Activated CD8-positive, alpha-beta memory T cell treated with anti-CD3 and anti-CD28 coated beads, Interleukin-2, amount 10 ng/mL, durations not matched to agents 7 days and 5 days (primary cell): Measurements from ENCODE around the gene HJV. TPM values are rescaled to one million over a fixed set of nuclear protein-coding genes. Genes with fewer than 3 reads are reported as not detected.
A peak's percentile ranks its signal among the peaks of the same experiment; 100 is the strongest.

Experiments used
- ATAC-seq: fragments of 150-1000 bp; cut with Tn5 transposase; one replicate; pipeline ENCODE4 v1.10.0; 2021; ENCODE audit warnings: moderate library complexity
- CTCF ChIA-PET: fragments of 350-600 bp; sonication (Branson Sonifier 250); formaldehyde crosslinking; loops from one replicate; lab custom pipeline; 2021; ENCODE audit warnings: antibody characterized with exemption; lab: Charles Lee
- DNase-seq: peaks from one replicate; pipeline ENCODE4 v3.0.0-alpha.2; 2020
- H3K27ac Mint-ChIP-seq: one replicate; pipeline ENCODE4 v1.8.0; 2021; ENCODE audit warnings: mild to moderate bottlenecking, mixed read lengths
- H3K27me3 Mint-ChIP-seq: one replicate; pipeline ENCODE4 v1.8.0; 2021; ENCODE audit warnings: mixed read lengths
- H3K36me3 Mint-ChIP-seq: one replicate; pipeline ENCODE4 v1.8.0; 2021; ENCODE audit warnings: mild to moderate bottlenecking, mixed read lengths
- H3K4me1 Mint-ChIP-seq: one replicate; pipeline ENCODE4 v1.8.0; 2021; ENCODE audit warnings: mixed read lengths
- H3K4me3 Mint-ChIP-seq: one replicate; pipeline ENCODE4 v1.8.0; 2021; ENCODE audit warnings: mild to moderate bottlenecking, moderate library complexity, mixed read lengths
- H3K9me3 Mint-ChIP-seq: one replicate; pipeline ENCODE4 v1.8.0; 2022; ENCODE audit warnings: low read depth, mixed read lengths
- total RNA-seq, 2 experiments: library from RNA; stranded (reverse); gene quantifications; one replicate each; pipeline ENCODE4 v1.2.3, GENCODE V29; 2021

Gene HJV
- total RNA-seq, 2 experiments from 2014 or later: not detected

DNA sequence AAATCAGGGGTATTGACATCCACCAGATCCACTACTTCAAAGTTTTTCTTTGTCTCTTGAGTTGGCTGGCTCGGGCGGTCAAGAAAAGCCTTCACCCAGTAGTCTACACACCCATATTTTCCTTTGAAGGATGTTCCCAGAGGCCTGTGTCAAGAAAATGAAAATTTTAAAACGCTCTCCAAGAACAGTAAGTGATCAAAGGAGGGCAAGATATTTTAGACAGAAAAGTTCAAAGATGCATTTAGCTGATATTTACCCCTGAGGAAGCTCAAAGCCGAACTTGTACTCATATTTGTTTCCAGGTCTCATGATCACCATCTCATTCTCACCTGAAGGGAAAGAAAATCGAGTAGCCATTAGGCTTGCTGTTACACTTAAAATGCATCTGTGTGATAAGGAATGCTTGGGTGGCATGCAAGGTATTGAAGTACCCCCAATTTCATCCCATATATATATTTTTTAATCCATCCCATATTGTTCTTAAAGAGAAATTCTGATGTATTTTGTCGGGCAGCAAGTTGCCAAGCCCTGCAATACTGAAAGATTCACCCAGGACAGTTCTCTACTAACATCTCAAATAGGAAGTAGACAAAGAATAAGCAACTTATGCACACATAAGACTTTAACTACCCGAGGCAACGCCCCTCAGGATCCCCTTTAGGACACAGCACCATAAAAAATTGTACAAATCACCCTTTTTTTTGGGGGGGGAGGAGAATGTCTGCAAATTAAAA lies 26.2 kb downstream of the HJV start:
- peak overlapping the region; percentile 94 for H3K27ac Mint-ChIP-seq

DNA sequence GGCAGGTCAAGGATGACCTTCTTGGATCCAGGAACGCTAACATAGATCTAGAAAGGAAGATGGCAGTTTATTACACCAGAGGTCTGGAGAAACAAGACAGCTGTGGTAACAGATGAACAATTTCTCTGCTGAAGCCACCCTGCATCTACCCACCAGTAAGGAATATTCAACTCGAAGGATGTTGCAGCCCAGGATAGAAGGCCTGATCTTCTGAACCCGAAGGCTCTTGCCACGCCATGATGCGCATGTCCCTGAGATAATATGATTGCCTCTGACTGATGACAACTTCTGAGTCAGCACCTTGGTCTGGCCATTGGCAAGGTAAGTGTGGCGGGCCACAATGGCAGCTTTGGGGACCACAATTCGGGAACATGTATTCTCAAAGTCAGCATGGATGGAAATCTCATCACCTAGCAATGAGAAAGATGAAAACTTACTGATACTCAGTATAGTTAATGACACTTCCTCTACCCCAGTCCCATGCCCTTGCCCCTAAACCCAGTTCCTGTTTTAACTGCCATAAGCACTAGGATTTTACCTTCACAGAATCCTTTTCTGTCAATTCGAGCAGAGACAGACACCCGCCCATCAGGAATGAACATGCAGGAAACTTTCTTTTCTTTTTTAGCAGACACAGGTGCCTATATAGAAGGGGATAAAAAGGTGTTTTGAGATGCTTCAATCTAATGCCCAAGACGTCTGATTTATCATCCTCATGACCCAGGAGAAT lies 27.0 kb downstream of the HJV start:
- Mint-ChIP-seq H3K4me3 (peak overlapping the region; percentile 99), H3K9me3 (no peaks in the 10 kb centered on the region), H3K4me1 (peaks cover 57% of the 10 kb centered on the region), H3K27me3 (no peaks in the 10 kb centered on the region), H3K36me3 (peaks cover 44% of the 10 kb centered on the region), H3K27ac (peak overlapping the region; percentile 94)
- DNase-seq (peak; percentile 76), ATAC-seq (no peak)
- CTCF ChIA-PET: interaction anchor here (2.1 to 13.2 kb wide), 2 partner anchors 8 to 15 kb away, joined by 5 to 160 read pairs; no protein-coding TSS in a partner anchor

More for the DNA sequence above, 26.2 kb downstream of the HJV start:
- ATAC-seq (no peak), DNase-seq (no peak)
- Mint-ChIP-seq H3K4me3 (peak overlapping the region; percentile 99), H3K4me1 (peaks cover 64% of the 10 kb centered on the region), H3K9me3 (no peaks in the 10 kb centered on the region), H3K27me3 (no peaks in the 10 kb centered on the region), H3K36me3 (peaks cover 44% of the 10 kb centered on the region)
- CTCF ChIA-PET: interaction anchor here (1.0 to 13.2 kb wide), 2 partner anchors 11 to 16 kb away, joined by 5 to 160 read pairs; no protein-coding TSS in a partner anchor

DNA sequence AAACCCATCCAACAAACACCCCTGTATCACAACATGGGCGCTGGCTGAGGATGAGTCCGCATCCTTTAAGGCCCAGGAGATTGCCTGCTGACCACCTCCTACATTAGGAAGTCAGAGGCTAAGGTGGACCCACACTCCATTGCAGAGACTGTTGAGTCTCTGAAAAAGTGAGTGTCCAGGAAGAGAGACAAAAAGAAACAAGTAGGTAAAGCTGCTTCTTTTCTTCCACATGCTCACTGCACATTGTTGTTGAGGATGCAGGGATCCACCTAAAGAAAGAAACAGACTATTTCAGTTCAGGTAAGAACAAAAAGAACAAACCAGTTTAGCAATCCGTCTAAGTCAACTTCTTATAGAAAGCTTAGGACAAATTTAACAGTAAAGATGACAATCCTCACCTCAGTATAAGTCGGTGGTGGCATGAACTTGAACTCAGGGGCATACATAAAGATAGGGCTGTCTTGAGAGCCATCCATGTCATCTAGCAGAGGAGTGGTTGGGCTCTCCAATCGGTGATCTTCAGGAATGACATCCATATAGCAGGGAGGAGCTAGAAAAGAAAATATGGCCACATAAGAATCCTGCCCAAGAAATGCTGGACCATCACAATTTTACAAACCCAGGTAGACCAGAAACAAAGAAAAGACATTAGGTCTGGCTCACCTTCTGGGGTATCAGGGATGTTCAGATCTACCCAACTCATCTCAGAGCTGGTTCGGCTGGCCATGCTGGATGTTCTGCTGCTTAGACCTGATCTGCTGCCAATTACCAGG lies 27.7 kb downstream of the HJV start:
- DNase-seq (no peak), ATAC-seq (no peak)
- peak overlapping the region; percentile 94 for H3K27ac Mint-ChIP-seq
- peaks cover 44% of the 10 kb centered on the region for H3K36me3 Mint-ChIP-seq
- peaks cover 51% of the 10 kb centered on the region for H3K4me1 Mint-ChIP-seq
- H3K9me3 Mint-ChIP-seq: no peaks in the 10 kb centered on the region
- H3K4me3 Mint-ChIP-seq: peak overlapping the region; percentile 99
- CTCF ChIA-PET: interaction anchor here (1.1 to 13.2 kb wide), 3 partner anchors 9 to 15 kb away, joined by 5 to 160 read pairs (median 5); no protein-coding TSS in a partner anchor
- H3K27me3 Mint-ChIP-seq: no peaks in the 10 kb centered on the region

DNA sequence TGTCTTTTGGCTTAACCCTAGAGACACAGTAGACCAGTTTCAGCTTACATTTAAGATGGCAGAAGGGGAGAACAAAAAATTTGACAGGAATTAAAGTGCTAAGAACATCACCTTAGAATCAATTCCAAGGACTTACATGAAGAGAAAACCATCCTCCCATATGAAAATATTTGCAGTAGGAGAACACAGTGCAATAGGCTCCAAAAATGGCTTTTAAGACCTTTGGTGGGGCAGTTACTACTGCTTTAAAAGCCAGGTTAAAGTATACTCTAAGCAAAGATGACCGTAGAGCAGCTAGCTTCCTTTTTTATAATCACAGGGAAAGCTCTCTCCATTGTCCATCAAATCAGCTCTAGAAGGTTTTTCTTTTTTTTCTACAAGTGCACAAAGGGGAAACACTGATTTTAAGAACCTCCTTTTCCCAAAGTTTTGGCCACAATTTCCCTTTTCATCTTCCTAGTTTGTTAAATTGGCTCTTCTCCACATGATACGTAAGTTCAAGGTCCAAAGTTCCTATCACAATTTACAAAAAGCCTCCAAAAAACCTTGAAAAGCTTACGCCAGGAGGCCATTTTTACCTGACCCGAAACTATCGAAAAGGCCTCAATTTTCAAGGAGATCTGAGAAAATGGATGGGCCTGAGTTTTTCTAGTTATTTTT lies 28.4 kb downstream of the HJV start:
- peaks cover 48% of the 10 kb centered on the region for H3K4me1 Mint-ChIP-seq
- no peaks in the 10 kb centered on the region for H3K27me3 Mint-ChIP-seq
- DNase-seq (no peak), ATAC-seq (no peak)
- H3K36me3 Mint-ChIP-seq: peaks cover 44% of the 10 kb centered on the region
- H3K4me3 Mint-ChIP-seq: peak overlapping the region; percentile 99
- CTCF ChIA-PET: interaction anchor here (1.1 to 13.2 kb wide), 4 partner anchors 9 to 14 kb away, joined by 3 to 160 read pairs (median 5); no protein-coding TSS in a partner anchor
- H3K27ac Mint-ChIP-seq: peak overlapping the region; percentile 94
- H3K9me3 Mint-ChIP-seq: no peaks in the 10 kb centered on the region

DNA sequence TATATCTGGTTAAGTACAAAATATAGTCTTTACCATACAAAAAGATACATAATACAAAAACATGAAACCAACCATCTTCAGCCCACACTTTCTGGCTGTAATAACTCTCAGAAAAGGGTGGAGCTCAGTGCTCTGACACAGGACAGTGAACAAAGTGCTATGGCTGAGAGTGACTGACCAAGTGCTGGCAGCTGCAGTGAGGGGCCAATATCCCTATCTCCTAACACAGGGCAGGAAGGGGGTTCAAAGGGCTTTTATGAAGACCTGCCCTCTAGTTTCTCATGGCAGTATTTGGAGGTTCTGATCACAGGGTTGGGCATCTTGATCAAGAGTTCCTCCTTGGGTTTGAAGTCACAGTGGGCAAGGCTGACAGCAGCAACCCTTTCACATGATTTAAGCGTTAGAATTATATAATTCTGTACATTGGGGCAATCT lies 29.0 kb downstream of the HJV start:
- ATAC-seq: no peak
- CTCF ChIA-PET: interaction anchor here (1.7 to 13.2 kb wide), 3 partner anchors 10 to 15 kb away, joined by 3 to 160 read pairs (median 5); no protein-coding TSS in a partner anchor
- DNase-seq: no peak
- Mint-ChIP-seq H3K4me3 (peak overlapping the region; percentile 43), H3K27me3 (no peaks in the 10 kb centered on the region), H3K36me3 (peaks cover 44% of the 10 kb centered on the region), H3K9me3 (no peaks in the 10 kb centered on the region), H3K4me1 (peaks cover 42% of the 10 kb centered on the region), H3K27ac (peak overlapping the region; percentile 41)

DNA sequence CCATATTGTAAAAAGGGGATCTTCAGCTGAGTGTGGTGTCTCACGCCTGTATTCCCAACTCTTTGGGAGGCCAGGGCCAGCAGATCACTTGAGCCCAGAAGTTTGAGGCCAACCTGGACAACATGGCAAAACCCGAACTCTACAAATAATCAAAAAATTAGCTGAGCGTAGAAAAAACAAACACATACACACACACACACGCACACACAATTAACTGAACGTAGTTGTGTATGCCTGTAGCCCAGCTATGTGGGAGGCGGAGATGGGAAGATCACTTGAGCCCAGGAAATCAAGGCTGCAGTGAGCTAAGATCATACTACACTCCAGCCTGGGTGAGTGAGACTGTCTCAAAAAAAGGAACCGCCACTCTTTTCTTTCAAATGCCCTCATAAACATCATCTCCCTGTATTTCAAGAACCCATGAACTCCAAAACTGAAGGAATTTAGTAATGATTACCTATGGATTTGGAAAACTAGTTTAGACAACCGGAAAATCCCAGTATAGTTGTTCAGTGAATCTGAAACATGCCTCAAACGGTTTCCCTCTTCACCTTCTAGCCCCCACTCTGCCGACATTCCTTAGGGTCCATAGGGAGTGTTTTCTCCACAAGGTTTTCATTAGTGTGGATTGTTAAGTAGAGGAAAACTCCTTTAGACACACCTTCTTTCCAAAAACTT lies 29.7 kb downstream of the HJV start:
- Mint-ChIP-seq H3K27ac (no peak overlapping the region), H3K9me3 (no peaks in the 10 kb centered on the region), H3K36me3 (peaks cover 44% of the 10 kb centered on the region), H3K4me1 (peaks cover 38% of the 10 kb centered on the region), H3K4me3 (no peak overlapping the region), H3K27me3 (no peaks in the 10 kb centered on the region)
- ATAC-seq (no peak), DNase-seq (no peak)
- CTCF ChIA-PET: interaction anchor here (0.7 to 13.2 kb wide), 6 partner anchors 12 to 20 kb away, joined by 3 to 160 read pairs (median 3); no protein-coding TSS in a partner anchor

DNA sequence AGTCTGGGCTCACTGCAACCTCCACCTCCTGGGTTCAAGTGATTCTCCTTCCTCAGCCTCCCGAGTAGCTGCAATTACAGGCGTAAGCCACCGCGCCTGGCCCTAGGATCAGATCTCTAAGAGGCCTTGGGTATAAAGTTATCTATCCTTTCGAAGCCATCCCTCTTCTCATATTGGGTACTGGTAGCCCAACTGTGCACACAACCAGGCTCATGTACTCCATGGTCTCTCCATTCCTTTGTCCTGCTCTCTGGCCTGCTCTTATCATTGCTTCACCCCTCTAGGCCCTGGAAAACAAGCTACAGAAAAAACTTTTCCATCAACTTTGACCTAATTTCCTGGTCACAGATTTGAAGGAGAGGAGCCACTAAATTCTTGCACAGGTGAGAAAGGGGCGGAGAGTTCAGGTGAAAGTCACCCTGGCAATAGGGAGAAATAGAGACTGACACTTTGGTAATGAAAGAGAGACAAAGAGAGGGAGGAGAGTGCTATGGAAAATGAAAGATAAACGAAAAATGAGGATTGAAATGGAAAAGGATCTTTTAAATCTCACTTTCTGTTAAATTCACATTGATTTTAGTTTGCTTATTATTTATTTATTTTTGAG lies 31.2 kb downstream of the HJV start:
- no peak for DNase-seq
- H3K27ac Mint-ChIP-seq: no peak overlapping the region
- no peak overlapping the region for H3K4me3 Mint-ChIP-seq
- H3K36me3 Mint-ChIP-seq: peaks cover 33% of the 10 kb centered on the region
- no peak for ATAC-seq
- CTCF ChIA-PET: interaction anchor here (0.9 to 13.2 kb wide), 5 partner anchors 11 to 46 kb away, joined by 3 to 160 read pairs (median 5); no protein-coding TSS in a partner anchor
- H3K4me1 Mint-ChIP-seq: peaks cover 47% of the 10 kb centered on the region
- H3K27me3 Mint-ChIP-seq: no peaks in the 10 kb centered on the region
- H3K9me3 Mint-ChIP-seq: no peaks in the 10 kb centered on the region

DNA sequence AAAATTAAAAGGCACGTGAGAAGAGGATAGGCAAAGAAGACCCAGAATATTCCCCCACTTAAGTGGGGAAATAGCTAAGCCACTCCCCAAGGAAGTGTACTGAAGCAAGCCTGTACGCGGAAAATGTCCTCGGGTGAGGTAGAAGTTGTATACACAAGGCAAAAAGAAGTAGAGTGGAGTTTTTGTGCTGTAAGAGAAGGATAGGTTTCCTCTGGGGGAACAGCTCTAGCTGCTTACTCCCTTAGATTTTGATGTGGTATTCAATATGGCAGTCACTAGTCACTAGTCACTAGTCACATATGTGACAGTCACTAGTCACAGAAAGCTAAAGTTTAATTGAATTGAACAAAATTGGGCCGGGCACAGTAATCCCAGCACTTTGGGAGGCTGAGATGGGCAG lies 32.8 kb downstream of the HJV start:
- H3K36me3 Mint-ChIP-seq: peaks cover 17% of the 10 kb centered on the region
- no peak overlapping the region for H3K4me3 Mint-ChIP-seq
- peak overlapping the region; percentile 37 for H3K27ac Mint-ChIP-seq
- H3K27me3 Mint-ChIP-seq: no peaks in the 10 kb centered on the region
- no peak for ATAC-seq
- peaks cover 49% of the 10 kb centered on the region for H3K4me1 Mint-ChIP-seq
- CTCF ChIA-PET: interaction anchor here (1.1 to 13.2 kb wide), 3 partner anchors 10 to 18 kb away, joined by 3 to 160 read pairs (median 14); no protein-coding TSS in a partner anchor
- no peaks in the 10 kb centered on the region for H3K9me3 Mint-ChIP-seq
- no peak for DNase-seq

DNA sequence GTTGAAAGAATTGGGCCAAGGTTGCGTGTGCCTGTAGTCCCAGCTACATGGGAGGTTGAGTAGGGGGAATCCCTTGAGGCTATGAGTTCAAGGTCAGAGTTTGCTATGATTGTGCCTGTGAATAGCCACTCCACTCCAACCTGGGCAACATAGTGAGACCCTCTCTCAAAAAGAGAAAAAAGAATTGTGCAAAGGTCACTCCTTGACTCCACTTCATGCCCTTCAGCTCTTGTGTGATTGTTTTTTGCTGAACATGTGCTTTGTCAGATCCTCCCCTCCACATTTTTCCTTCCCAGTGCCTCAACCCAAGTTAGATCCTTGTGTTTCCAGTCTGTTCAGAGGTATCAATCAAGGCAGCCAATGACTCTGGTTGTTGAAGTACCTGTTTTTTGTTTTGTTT lies 33.6 kb downstream of the HJV start:
- ATAC-seq (no peak), DNase-seq (no peak)
- Mint-ChIP-seq H3K4me3 (no peak overlapping the region), H3K9me3 (no peaks in the 10 kb centered on the region), H3K27me3 (no peaks in the 10 kb centered on the region), H3K4me1 (peaks cover 47% of the 10 kb centered on the region), H3K27ac (no peak overlapping the region), H3K36me3 (peaks cover 9% of the 10 kb centered on the region)
- CTCF ChIA-PET: interaction anchor here (3.4 to 13.2 kb wide), 2 partner anchors 9 to 19 kb away, joined by 14 to 160 read pairs; no protein-coding TSS in a partner anchor

DNA sequence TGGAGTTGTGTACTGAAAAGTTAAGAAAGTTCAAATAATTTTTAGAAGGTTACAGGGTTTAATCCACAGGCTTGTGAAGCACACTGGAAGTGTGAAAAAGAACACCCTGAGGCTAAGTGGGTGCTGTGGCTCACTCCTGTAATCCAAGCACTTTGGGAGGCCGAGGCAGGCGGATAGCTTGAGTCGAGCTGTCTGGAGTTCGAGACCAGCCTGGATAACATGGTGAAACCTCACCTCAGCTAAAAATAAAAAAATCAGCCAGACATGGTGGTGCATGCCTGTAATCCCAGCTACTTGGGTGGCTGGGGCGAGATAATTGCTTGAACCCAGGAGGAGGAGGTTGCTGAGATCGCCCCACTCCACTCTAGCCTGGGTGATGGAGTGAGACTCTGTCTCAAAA lies 35.0 kb downstream of the HJV start:
- no peaks in the 10 kb centered on the region for H3K9me3 Mint-ChIP-seq
- H3K4me1 Mint-ChIP-seq: peaks cover 49% of the 10 kb centered on the region
- CTCF ChIA-PET: interaction anchor here (1.0 to 13.2 kb wide), 3 partner anchors 7 to 22 kb away, joined by 3 to 160 read pairs (median 14); no protein-coding TSS in a partner anchor
- H3K36me3 Mint-ChIP-seq: no peaks in the 10 kb centered on the region
- ATAC-seq (no peak), DNase-seq (no peak)
- H3K4me3 Mint-ChIP-seq: no peak overlapping the region
- no peaks in the 10 kb centered on the region for H3K27me3 Mint-ChIP-seq
- no peak overlapping the region for H3K27ac Mint-ChIP-seq
